Measurements from ENCODE around the gene GOLGA5. TPM values are rescaled to one million over a fixed set of nuclear protein-coding genes. Genes with fewer than 3 reads are reported as not detected.

Gene GOLGA5
- total and polyA plus RNA-seq, 2 of the 8 experiments (the other 6 are each of a cell fraction or from before 2014, with no cell fraction given): 13.0 to 25.4 TPM

- TF ChIP-seq E2F6 (IDR thresholded peaks at IDR 0.05) (no peak), HDAC2 (IDR thresholded peaks at IDR 0.05; ENCODE audit: borderline replicate concordance in 1 of 2, low read depth in 2 of 2, low read length in 2 of 2) (no peak), KDM5A (IDR thresholded peaks at IDR 0.05; ENCODE audit: low read length) (no peak), JUN (IDR thresholded peaks at IDR 0.05; ENCODE audit: low read depth, low read length) (no peak), HDAC6 (IDR thresholded peaks at IDR 0.05; ENCODE audit: low read depth, low read length) (no peak), BCL11A (IDR thresholded peaks at IDR 0.05; ENCODE audit: low read depth in 2 of 2, low read length in 2 of 2) (no peak), MAX (IDR thresholded peaks at IDR 0.05) (no peak), YY1 (IDR thresholded peaks at IDR 0.05; ENCODE audit: low read depth, low read length) (no peak), EZH2 (IDR thresholded peaks at IDR 0.05; ENCODE audit: low read depth, low read length, severe bottlenecking) (no peak)
These were observed 68.0 kb downstream of the GOLGA5 start (continued) for GRCh38 chr14:92861856-92862745.
